ENCODE measurements around the gene TMEM98. TPM values are rescaled to one million over a fixed set of nuclear protein-coding genes. Genes with fewer than 3 reads are reported as not detected.
"Not testable (repeated sequence)": the region's sequence is repeated elsewhere in the genome, so short reads cannot be mapped to it uniquely, and the experiment has no call there.

TMEM98 gene
- polyA plus RNA-seq, 1 donor = 202 TPM

DNA sequence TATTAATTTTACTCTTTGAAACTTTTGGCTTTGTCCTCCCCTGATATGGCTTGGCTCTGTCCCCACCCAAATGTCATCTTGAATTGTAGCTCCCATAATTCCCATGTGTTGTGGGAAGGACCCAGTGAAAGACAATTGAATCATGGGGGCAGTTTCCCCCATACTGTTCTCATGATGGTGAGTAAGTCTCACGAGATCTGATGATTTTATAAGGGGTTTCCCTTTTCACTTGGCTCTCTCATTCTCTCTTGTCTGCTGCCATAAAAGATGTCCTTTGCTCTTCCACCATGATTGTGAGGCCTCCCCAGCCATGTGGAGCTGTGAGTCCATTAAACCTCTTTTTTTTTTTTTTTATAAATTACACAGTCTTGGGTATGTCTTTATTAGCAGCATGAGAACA lies 24.5 kb downstream of the TMEM98 start:
- no CpG with 5 or more reads among the region's 1 CpG for WGBS (ENCODE audit: insufficient coverage, low lambda C conversion rate)
- not testable (repeated sequence) for H3K36me3 ChIP-seq (ENCODE audit: control insufficient read depth, insufficient read depth, low read length); H3K4me3 ChIP-seq (ENCODE audit: low read length); H3K9me3 ChIP-seq (ENCODE audit: control insufficient read depth, low read depth, low read length); H3K27me3 ChIP-seq (ENCODE audit: control insufficient read depth, insufficient read depth, low read length)
- Histone ChIP-seq H3K4me1 (ENCODE audit: control insufficient read depth, insufficient read depth, low read length) (peaks cover 45% of the 10 kb centered on the region), H3K27ac (ENCODE audit: low read length) (peak overlapping the region; percentile 90)
- peak; percentile 39 to 76 for DNase-seq

DNA sequence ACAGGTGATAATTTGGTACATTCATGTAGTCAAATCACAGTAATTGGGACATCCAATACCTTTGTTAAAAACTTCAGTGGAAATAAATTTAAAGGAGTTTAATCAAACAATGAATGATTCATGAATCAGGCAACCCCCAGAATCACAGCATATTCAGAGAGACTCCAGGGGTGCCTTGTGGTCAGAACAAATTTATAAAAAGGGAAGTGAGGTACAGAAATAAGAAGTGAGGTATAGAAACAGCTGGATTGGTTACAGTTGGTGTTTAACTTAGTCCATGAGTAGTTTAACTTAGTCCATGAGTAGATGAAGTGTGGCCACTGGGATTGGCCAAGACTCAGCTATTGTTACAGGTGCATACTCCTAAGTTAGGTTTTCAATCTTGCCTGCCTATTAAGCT lies 25.1 kb downstream of the TMEM98 start:
- H3K4me3 ChIP-seq (ENCODE audit: low read length) = no peak overlapping the region
- no peak for DNase-seq
- peak overlapping the region; percentile 90 for H3K27ac ChIP-seq (ENCODE audit: low read length)
- no peaks in the 10 kb centered on the region for H3K9me3 ChIP-seq (ENCODE audit: control insufficient read depth, low read depth, low read length)
- peaks cover 44% of the 10 kb centered on the region for H3K4me1 ChIP-seq (ENCODE audit: control insufficient read depth, insufficient read depth, low read length)
- no peaks in the 10 kb centered on the region for H3K27me3 ChIP-seq (ENCODE audit: control insufficient read depth, insufficient read depth, low read length)
- H3K36me3 ChIP-seq (ENCODE audit: control insufficient read depth, insufficient read depth, low read length) = no peaks in the 10 kb centered on the region

DNA sequence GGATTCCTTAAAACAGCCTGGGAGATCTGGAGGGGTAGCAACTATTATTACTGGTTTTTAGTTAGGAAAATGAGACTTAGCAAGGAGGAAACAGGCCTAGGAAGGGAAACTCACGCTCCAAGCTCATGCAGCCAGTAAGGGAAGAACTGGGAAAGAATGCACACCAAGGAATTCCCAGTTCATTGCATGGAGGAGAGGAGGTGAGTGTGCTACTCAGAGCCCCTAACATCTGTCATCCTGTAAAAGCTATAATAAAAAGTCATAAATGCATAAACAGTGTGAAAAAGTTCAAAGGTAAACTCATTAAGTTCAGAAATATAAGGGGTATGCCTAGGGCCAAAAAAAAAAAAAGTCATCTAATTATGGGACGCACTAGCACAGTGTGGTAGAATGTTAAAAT lies 25.9 kb downstream of the TMEM98 start:
- Histone ChIP-seq H3K4me1 (ENCODE audit: control insufficient read depth, insufficient read depth, low read length) (peaks cover 44% of the 10 kb centered on the region), H3K27ac (ENCODE audit: low read length) (peak overlapping the region; percentile 90), H3K27me3 (ENCODE audit: control insufficient read depth, insufficient read depth, low read length) (no peaks in the 10 kb centered on the region), H3K4me3 (ENCODE audit: low read length) (no peak overlapping the region), H3K36me3 (ENCODE audit: control insufficient read depth, insufficient read depth, low read length) (no peaks in the 10 kb centered on the region), H3K9me3 (ENCODE audit: control insufficient read depth, low read depth, low read length) (no peaks in the 10 kb centered on the region)
- peak; percentile 14 to 86 for DNase-seq
- 17% methylated on average over 1 of the region's 2 CpGs for WGBS (ENCODE audit: insufficient coverage, low lambda C conversion rate)

DNA sequence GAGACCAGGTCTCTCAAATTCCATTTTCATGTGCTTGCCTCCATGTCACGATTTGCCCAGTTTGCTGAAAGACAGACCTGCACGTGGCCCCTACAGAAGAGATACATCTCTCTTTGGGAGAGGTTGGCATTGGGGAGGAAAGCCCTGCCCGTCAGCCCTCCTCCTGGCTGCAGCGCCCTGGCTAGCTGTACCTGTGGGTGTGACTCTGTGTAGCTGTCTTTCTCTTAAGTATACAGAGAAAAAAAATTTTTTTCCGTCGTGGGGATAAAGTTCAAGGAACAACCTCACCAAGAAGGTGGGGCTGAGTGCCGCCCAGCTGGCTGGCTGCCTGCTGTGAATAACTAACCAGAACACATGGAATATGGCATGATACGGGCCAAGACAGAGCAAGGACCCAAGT lies 26.5 kb downstream of the TMEM98 start:
- H3K36me3 ChIP-seq (ENCODE audit: control insufficient read depth, insufficient read depth, low read length) = no peaks in the 10 kb centered on the region
- H3K27ac ChIP-seq (ENCODE audit: low read length) = peak overlapping the region; percentile 90
- WGBS (ENCODE audit: insufficient coverage, low lambda C conversion rate) = no CpG with 5 or more reads among the region's 8 CpGs
- peak; percentile 95 to 98 for DNase-seq
- H3K4me3 ChIP-seq (ENCODE audit: low read length) = no peak overlapping the region
- H3K27me3 ChIP-seq (ENCODE audit: control insufficient read depth, insufficient read depth, low read length) = no peaks in the 10 kb centered on the region
- H3K9me3 ChIP-seq (ENCODE audit: control insufficient read depth, low read depth, low read length) = no peaks in the 10 kb centered on the region
- H3K4me1 ChIP-seq (ENCODE audit: control insufficient read depth, insufficient read depth, low read length) = peaks cover 44% of the 10 kb centered on the region

DNA sequence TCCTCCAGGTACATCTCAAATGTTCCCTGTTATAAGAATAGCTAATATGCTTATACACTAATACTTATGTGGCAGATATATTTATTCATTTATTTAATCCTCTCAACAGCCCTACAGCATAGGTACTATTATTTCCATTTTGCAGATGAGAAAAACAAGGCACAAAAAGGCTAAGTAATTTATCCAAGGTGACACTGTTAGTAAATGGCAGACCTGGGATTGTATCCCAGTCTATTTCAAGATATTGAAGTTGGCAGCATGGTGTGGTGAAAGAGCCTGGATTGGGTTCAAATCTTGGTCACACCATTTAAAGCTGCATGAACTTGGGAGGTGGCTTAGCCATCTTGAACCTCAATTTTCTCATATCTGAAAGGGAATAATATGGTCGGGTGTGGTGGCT lies 27.2 kb downstream of the TMEM98 start:
- no peaks in the 10 kb centered on the region for H3K9me3 ChIP-seq (ENCODE audit: control insufficient read depth, low read depth, low read length)
- no peak for DNase-seq
- peaks cover 44% of the 10 kb centered on the region for H3K4me1 ChIP-seq (ENCODE audit: control insufficient read depth, insufficient read depth, low read length)
- no peak overlapping the region for H3K4me3 ChIP-seq (ENCODE audit: low read length)
- no peaks in the 10 kb centered on the region for H3K27me3 ChIP-seq (ENCODE audit: control insufficient read depth, insufficient read depth, low read length)
- H3K36me3 ChIP-seq (ENCODE audit: control insufficient read depth, insufficient read depth, low read length) = no peaks in the 10 kb centered on the region
- peak overlapping the region; percentile 90 for H3K27ac ChIP-seq (ENCODE audit: low read length)
- no CpG with 5 or more reads among the region's 1 CpG for WGBS (ENCODE audit: insufficient coverage, low lambda C conversion rate)

DNA sequence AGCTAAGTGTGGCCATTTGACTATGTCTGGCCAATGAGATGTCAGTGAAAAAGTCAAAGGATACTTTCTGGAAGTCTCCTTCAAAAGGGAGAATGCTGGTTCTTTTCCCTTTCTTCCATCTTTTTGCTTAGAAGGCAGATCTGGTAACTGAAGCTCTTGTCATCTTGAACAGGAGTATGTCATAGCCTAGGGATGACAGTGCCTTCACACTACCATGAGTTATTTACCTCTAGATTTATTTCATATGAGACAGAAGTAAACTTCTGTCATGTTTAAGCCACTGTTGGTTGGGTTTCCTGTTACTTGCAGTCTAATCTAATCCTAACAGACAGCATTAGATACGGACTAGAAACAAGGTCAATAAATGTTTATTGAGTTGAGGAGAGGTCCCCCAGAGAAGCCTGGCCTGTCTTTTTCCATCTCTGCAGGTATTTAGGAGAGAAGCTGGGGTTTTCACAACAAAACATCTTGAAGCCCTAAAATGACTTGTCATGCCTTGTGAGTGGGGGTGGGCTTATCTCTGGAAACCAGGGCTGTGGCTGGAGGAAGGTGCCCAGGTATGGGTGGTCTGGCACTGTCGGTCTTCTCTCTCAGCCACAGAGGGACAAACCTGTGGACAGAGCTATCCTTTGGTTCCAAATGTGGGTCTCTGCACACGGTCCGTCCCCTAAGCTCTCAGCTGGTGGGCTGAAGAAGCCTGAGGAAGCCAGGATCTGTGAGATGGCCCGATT lies 28.5 kb downstream of the TMEM98 start:
- no peak overlapping the region for H3K27ac ChIP-seq (ENCODE audit: low read length)
- 0% methylated on average over 1 of the region's 5 CpGs for WGBS (ENCODE audit: insufficient coverage, low lambda C conversion rate)

DNA sequence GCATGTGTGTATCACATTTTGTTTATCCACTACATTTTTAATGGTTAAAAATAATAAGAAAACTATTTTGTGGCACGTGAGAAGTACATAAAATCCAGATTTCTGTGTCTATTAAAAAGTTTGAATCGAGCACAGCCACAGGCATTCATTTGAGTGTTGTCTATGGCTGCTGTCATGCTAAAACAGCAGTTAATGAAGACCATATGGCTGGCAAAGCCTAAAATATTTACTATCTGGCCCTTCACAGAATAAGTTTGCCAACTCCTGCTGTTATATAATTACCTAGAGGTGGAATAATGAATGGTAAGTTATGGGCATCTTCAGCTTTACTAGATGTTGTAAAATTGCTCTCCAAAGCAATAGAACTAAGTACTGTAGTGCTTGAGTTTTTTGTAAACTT lies 30.5 kb downstream of the TMEM98 start:
- WGBS (ENCODE audit: insufficient coverage, low lambda C conversion rate) = no CpG with 5 or more reads among the region's 2 CpGs
- Histone ChIP-seq H3K27me3 (ENCODE audit: control insufficient read depth, insufficient read depth, low read length) (no peaks in the 10 kb centered on the region), H3K36me3 (ENCODE audit: control insufficient read depth, insufficient read depth, low read length) (no peaks in the 10 kb centered on the region), H3K4me3 (ENCODE audit: low read length) (no peak overlapping the region), H3K27ac (ENCODE audit: low read length) (no peak overlapping the region), H3K4me1 (ENCODE audit: control insufficient read depth, insufficient read depth, low read length) (peaks cover 51% of the 10 kb centered on the region), H3K9me3 (ENCODE audit: control insufficient read depth, low read depth, low read length) (no peaks in the 10 kb centered on the region)
- no peak for DNase-seq

More for the DNA sequence above, 28.5 kb downstream of the TMEM98 start:
- no peak for DNase-seq
- Histone ChIP-seq H3K4me1 (ENCODE audit: control insufficient read depth, insufficient read depth, low read length) (peaks cover 55% of the 10 kb centered on the region), H3K27me3 (ENCODE audit: control insufficient read depth, insufficient read depth, low read length) (no peaks in the 10 kb centered on the region), H3K9me3 (ENCODE audit: control insufficient read depth, low read depth, low read length) (no peaks in the 10 kb centered on the region), H3K36me3 (ENCODE audit: control insufficient read depth, insufficient read depth, low read length) (no peaks in the 10 kb centered on the region), H3K4me3 (ENCODE audit: low read length) (no peak overlapping the region)

DNA sequence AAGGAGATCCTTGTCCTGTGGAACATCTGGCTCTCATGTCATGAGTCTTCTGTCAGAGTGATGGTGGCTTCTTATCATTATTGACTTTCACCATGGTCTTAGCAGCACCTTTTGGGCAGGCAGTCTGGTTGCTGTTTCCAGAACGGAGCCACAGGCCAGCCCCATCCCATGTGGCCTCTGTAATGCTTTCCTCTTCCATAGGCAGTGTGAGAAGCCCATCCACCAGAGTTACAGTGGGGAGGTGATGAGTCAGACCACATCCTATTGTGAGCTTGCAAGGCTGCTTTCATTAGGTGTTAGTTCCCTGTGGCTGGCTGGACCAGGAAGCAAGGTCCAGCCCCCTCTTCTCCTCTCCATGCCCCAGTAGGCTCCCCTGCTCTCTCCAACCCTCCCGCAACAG lies 32.9 kb downstream of the TMEM98 start:
- Histone ChIP-seq H3K27me3 (ENCODE audit: control insufficient read depth, insufficient read depth, low read length) (no peaks in the 10 kb centered on the region), H3K27ac (ENCODE audit: low read length) (peak overlapping the region; percentile 4), H3K9me3 (ENCODE audit: control insufficient read depth, low read depth, low read length) (no peaks in the 10 kb centered on the region), H3K36me3 (ENCODE audit: control insufficient read depth, insufficient read depth, low read length) (no peaks in the 10 kb centered on the region), H3K4me1 (ENCODE audit: control insufficient read depth, insufficient read depth, low read length) (peaks cover 50% of the 10 kb centered on the region), H3K4me3 (ENCODE audit: low read length) (no peak overlapping the region)
- DNase-seq = peak; percentile 25 to 46
- no CpG with 5 or more reads among the region's 2 CpGs for WGBS (ENCODE audit: insufficient coverage, low lambda C conversion rate)

DNA sequence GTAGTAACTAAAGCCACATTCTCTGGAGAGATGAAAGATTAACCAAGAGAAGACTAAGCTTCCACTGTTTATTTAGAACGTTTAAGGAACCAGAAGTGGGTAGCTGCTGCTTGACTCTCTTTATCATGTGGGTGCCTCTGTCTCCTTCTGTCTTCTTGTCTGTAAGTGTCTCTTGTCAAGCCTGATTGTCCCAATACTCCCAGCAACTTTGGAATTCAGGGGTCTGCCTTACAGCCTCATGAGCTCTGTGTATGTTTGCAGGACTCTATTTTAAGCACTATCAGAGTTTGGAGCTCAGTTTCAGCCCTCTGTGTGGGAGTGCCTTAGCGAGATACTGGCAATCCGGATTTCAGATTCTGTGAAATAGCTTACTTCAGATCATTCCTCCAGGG lies 34.4 kb downstream of the TMEM98 start:
- Histone ChIP-seq H3K27ac (ENCODE audit: low read length) (peak overlapping the region; percentile 79), H3K27me3 (ENCODE audit: control insufficient read depth, insufficient read depth, low read length) (no peaks in the 10 kb centered on the region), H3K4me1 (ENCODE audit: control insufficient read depth, insufficient read depth, low read length) (peaks cover 41% of the 10 kb centered on the region), H3K9me3 (ENCODE audit: control insufficient read depth, low read depth, low read length) (no peaks in the 10 kb centered on the region), H3K4me3 (ENCODE audit: low read length) (no peak overlapping the region), H3K36me3 (ENCODE audit: control insufficient read depth, insufficient read depth, low read length) (no peaks in the 10 kb centered on the region)
- no CpG with 5 or more reads among the region's 3 CpGs for WGBS (ENCODE audit: insufficient coverage, low lambda C conversion rate)
- peak; percentile 19 to 63 for DNase-seq

DNA sequence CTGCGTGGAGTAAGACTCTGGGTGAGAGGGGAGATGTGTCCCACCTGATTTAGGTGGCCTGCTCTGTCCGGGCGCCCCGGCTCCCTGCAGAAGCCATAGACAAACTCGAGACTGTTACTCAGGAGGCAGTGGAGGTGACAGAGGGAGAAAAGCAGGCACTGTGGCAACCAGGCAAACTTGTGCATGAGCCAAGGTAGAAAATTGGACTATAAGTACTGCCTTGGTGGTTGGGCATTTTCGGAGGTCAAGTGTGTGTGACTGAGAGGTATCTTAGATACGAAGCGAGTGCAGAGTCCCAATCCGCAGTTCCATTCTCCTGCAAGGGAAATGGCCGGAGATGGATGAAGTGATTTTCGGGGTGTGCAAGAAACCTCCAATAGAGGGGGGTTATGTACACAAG lies 36.6 kb downstream of the TMEM98 start:
- Histone ChIP-seq H3K9me3 (ENCODE audit: control insufficient read depth, low read depth, low read length) (no peaks in the 10 kb centered on the region), H3K27me3 (ENCODE audit: control insufficient read depth, insufficient read depth, low read length) (no peaks in the 10 kb centered on the region), H3K36me3 (ENCODE audit: control insufficient read depth, insufficient read depth, low read length) (no peaks in the 10 kb centered on the region), H3K27ac (ENCODE audit: low read length) (peak overlapping the region; percentile 79), H3K4me3 (ENCODE audit: low read length) (no peak overlapping the region), H3K4me1 (ENCODE audit: control insufficient read depth, insufficient read depth, low read length) (peaks cover 41% of the 10 kb centered on the region)
- 80% methylated on average over 5 of the region's 11 CpGs for WGBS (ENCODE audit: insufficient coverage, low lambda C conversion rate)
- DNase-seq = no peak

DNA sequence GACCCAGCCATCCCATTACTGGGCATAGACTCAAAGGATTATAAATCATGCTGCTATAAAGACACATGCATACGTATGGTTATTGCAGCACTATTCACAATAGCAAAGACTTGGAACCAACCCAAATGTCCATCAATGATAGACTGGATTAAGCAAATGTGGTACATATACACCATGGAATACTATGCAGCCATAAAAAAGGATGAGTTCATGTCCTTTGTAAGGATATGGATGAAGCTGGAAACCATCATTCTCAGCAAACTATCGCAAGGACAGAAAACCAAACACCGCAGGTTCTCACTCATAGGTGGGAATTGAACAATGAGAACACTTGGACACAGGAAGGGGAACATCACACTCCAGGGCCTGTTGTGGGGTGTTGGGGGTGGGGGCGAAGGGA lies 41.3 kb downstream of the TMEM98 start:
- H3K4me1 ChIP-seq (ENCODE audit: control insufficient read depth, insufficient read depth, low read length); H3K27me3 ChIP-seq (ENCODE audit: control insufficient read depth, insufficient read depth, low read length); H3K9me3 ChIP-seq (ENCODE audit: control insufficient read depth, low read depth, low read length); DNase-seq; H3K4me3 ChIP-seq (ENCODE audit: low read length); H3K27ac ChIP-seq (ENCODE audit: low read length); H3K36me3 ChIP-seq (ENCODE audit: control insufficient read depth, insufficient read depth, low read length): not testable (repeated sequence)
- WGBS (ENCODE audit: insufficient coverage, low lambda C conversion rate) = no CpG with 5 or more reads among the region's 4 CpGs
